GM18951 (cell line): ENCODE data around the gene DEXI.

Source experiments
- POLR2A ChIP-seq: IDR thresholded peaks from 4 replicates; pipeline ENCODE4 v1.6.1; 2011; ENCODE audit warnings: mild to moderate bottlenecking; ENCODE audit not compliant: insufficient read length, insufficient read depth; ENCODE audit errors: extremely low read depth
- in situ Hi-C: fragments of 300-500 bp; cut with MboI; formaldehyde crosslinking; loops from one replicate; pipeline ENCODE4 v1.12.0; 2022; ENCODE audit warnings: low sequenced_read_pairs, mixed read lengths, inconsistent platforms; ENCODE audit not compliant: unreplicated experiment

DEXI gene

DNA sequence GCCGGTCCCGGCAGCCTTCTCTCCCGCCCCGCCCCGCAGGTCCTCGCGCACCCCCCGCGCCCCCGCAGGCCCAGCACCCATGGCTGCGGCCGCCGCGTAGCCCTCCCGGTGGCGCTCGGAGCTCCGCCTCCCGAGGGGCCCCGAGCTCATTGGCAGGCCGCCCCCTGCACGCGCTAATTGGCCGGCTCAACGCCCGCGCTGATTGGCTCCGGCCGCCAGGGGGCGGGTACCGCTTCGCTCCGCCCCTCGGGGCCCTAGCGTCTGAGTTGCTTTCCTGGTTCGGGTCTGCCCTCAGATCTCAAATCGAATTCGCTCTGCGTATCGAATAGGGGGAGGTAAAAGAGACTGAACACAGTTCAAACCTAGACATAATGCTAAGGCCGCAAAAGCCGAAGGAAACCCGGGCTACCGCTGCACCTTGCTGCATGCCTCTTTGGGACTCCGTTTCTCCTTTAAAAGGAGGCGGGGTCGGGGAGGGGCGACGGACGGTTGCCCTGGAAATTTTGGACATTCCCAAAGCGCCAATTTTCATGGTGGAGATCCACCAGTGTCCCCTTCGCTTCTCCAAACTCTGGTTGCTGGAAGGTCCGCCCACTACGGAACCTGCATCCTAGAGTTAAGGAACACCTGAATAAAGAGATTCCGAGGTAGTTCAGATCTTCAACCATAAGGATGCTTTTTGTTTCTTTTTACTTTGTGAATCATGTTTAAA is at the start of gene DEXI:
Gene DEXI, minus strand, starts transcription at position 117 of the 712 bp plus-strand sequence. CDS start 463 bp downstream, outside the sequence.
- in situ Hi-C loops, result no loop called here
- TF ChIP-seq POLR2A, result peak; percentile 80

DNA sequence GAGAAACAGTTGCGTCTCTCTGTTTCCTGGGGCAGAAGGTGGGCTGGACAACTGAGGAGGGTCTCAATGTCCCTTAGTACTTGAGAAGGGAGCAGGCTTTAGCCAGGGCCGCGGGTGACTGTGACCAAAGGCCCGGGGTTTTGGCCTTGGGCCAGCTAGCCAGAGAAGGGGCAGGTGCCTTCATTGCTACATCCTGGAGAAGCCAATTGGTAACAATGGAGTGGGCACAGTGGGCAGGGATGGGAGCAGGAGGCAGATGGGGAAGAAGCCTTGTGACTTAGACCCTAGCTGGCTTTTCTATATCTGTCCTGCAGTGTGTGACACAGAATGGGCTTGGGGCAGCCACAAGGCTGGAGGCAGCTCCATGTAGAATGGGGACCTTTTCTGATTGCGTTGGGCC is 48.1 kb upstream of the DEXI start:
- in situ Hi-C loops, result no loop called here
- no peak for TF ChIP-seq POLR2A

DNA sequence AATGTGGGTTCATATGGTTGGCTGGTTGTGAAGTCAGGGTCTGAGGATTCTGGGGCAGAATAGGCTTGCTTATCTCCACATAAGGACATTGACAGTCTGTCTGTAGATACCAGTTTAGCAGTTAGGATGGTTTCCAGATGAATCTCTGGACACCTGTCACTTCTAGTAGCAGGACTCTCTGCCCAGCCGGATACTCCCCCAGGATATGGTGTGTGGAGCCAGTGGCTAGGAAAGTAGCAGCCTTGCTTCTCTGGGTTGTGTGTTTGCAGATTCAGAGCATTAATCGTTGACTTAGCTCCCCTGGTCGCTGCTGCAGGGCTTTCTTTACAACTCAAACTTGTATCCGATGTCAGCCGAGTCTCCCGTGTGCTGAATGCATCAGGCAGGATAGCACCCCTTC is 47.3 kb upstream of the DEXI start:
- in situ Hi-C loops, result no loop called here
- no peak for TF ChIP-seq POLR2A

DNA sequence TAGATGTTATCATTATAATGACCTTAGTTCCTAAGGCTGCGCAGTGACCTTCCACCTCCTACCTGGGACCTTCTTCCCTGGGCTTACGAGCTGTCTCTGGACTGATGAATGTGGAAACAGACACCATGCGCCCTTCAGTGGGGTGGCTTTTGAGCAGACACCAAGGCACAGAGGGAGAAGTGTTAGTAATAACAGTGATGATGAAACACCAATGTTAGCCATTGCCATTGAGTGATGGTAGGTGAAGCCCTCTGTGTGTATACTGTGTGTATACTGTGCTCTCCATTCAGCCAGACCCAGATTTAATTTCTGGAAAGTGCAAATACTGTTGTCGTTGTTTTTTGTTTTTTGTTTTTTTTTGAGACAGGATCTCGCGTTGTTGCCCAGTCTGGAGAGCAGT is 46.6 kb upstream of the DEXI start:
- no peak for TF ChIP-seq POLR2A
- in situ Hi-C loops, result no loop called here

DNA sequence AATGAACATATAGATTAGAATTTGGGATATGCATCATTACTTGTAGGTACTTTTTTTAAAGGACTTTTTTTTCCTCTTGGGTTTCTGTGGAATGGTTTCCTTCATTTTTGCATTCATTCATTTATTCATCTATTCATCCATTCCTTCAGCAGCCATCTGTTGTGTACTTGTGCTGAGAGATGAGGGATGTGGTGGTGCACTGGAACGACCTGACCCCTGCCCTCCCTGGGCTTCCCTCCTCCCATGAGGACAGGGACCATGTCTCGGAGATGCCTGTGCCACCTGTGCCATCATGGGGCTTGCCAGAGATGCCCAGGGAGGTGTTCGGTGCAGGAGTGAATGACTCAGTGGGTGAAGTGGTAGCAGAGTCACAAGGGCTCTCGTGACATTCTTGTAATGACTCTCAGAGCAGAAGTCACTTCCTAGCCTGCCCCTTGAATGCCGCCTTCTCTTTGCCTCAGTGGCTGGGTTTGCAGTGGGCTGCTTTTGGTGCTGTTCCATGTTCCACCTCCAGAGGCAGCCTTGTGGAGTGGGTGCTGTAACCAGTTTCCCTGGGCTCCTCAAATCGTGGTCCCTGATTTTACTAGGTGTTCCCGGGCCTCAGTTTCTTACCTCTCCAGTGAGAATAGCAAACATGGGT is 46.0 kb upstream of the DEXI start:
- in situ Hi-C loops, result no loop called here
- TF ChIP-seq POLR2A, result no peak

DNA sequence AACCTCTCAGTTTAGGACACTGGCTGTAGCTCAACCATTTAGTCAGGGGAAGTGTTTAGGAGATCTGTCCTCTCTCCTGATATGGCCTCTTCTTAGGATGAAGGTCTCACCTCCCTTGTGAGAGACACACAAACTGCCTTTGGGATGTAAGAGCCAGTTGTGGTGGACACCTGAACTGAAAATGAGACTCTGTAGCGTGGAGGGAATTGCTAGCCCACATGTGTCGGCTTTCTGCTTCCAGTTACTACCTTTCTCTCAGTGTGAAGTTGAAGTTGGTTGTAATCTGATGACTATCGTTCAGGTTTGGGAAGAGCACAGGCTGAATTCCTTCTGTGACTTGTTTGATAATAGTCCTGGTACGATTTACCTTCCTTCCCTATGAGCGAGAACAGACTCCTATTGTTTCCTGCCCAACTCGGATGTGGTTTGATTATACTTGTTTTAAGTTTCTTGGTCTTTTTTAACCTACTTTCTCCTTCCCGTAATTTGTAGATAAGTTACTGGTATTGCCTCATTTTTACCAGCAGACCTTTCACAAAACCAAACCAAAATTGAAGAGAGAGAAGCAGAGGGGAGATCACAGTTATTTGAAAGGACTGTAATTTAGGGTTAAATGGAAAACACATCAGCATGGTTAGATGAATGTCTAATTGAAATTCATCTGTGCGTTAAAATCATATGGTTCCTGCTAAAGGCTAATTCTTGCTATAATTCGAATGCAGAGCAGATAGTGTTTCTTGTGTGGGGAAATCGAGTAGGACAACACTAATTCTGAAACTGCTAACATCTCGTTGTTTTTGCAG is 45.3 kb upstream of the DEXI start:
- TF ChIP-seq POLR2A, result no peak
- in situ Hi-C loops, result no loop called here

DNA sequence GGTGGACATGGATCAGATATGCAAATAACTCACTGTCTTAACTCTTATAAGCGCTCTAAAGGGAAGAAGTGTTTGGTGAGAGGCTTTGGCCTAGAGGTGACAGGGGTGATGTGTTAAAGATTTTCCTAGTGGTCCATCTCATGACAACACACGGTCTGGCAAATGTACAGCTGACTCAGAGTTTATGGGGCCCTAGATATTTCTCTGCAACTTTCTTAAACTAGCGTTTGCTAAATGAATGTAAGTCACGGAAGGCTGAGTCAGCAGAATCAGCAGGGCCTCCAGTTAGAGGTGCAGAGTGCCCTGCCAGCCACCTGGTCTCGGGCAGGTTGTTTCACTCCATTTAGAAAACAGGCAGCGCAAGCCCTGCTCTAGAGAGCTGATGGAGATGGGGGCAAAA is 42.2 kb upstream of the DEXI start:
- in situ Hi-C loops, result no loop called here
- TF ChIP-seq POLR2A, result no peak

DNA sequence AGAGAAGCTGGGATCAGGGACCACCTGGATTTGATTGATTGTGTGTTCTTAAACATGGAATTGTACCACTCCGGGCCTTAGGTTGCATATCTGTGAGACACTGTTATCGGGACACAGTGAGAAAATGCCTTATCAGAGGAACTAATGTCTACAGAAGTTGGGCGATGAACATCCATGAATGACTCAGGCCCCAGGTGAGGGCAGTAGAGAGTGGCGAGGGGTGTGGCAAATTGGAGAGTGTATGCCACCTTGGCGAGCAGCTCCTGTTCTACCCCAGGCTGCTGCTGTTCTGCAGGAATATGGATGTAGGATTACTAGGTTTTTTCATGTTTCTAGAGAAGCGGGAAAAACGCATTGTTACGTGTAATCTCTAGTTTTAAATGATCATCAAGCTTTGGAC is 40.9 kb upstream of the DEXI start:
- no peak for TF ChIP-seq POLR2A
- in situ Hi-C loops, result no loop called here

DNA sequence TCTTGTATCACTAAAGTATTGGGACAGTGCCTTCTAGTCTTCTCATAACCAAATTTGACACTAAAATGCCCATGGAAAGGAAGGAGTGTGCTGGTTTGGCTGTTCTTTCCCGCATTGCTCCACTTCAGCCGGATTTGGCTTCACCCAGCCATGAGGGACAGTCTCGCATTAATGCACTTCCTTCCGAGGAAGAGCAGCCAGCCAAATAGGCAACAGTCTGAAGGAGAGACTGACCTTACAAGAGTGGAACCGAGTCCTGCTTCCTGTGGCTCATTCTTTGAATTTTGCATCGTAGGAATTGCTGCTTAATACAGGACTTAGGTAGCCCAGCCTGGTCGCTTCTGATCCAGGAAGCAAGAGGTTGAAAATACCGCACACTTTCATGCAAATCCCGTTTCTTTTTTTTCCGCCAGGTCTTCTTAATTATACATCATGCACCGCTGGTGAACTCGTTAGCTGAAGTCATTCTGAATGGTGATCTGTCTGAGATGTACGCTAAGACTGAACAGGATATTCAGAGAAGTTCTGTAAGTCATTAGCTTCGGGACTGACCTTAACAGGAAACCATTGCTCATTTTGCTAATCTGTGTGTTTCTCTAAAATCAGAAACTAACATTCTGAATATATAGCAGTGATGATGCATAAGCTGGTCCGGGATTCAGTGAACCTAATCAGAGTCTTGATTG is 40.3 kb upstream of the DEXI start:
- in situ Hi-C loops, result no loop called here
- peak; percentile 42 for TF ChIP-seq POLR2A

DNA sequence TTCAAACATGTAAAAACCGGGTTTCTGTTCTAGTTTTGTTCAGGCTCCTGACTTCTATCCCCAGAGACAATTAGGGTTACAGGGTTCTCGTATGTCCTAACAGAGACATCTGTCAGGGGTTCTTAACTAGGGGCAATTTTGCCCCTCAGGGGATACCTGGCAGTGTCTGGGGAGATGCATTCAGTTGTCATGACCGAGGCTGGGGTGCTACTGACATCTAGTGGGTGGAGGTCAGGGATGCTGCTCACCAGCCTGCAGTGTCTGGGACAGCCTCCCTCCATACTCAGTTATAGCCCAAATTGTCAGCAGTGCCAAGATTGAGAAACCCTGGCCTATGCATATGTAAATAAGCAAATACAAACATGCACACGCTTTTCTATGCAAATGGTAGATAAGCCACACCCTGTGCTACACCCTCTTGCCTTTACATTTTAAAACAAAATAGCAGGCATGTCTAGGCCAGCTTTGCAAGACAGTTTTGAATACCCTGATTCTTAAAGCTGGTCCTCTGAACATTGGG is 39.5 kb upstream of the DEXI start:
- no peak for TF ChIP-seq POLR2A
- in situ Hi-C loops, result no loop called here

DNA sequence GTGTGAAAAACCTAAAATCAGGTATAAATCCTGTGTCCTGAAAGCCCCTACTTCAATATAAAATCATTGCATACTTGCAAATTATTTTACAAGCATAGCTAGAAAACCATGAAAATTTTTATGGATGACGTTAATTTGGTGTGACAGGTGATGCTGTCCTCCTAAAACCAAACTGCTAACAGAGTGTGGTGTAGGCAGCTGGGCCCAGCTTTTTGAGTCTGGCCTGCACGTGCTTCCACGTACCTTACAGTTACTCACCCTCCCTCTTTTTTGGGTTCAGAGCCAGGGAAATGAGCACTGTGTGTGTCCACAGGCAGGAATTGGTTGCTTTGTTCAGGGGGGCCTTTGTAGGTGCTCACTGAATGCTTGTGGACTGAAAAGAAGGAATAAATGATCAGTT is 38.5 kb upstream of the DEXI start:
- no peak for TF ChIP-seq POLR2A
- in situ Hi-C loops, result no loop called here

DNA sequence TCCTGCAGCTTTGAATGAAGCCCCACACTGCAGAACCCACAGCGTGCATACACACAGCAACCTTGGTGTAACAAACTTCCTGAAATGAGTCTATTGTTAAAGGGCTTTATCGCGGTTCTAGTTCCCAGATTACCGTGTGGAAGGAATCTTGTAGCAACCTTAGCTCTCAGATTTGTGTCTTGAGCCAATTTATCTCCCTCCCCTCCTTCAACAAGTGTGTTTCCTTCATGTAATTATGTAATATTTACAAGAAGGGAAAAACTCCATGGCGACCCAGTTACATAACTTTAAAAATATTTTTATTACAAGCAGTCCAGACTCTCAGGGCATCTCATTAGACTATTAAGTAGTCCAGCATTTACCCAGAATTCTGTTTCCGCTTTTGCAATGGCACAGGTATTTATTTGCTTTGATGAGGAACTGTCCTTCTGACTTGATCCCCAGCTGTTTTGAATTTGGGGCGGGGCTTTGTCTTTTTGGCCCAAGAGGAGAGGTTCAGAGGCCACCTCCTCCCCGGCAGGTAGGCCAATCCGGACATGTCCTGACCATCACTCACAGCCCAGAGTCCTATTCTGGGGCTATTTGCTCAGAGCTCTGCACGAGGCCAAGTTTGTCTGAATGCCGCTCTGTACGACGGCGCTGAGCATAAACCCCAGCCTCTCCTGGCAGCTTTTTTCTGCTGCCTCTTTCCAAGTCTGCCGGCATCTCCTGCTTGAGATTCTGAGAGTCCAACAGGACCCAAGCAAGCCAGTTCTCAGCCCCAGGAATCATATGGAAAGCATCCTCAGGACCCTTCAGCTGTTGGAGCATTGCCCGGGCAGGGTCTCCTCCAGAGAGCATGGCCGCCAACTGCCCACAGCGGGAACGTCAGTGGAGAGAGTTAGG is 37.7 kb upstream of the DEXI start:
- in situ Hi-C loops, result no loop called here

More for the DNA sequence above, 37.7 kb upstream of the DEXI start:
- TF ChIP-seq POLR2A, result no peak
